HG03103 (cell line): ENCODE data around the gene LRRC25.

Source experiments
- ATAC-seq: cut with Tn5 transposase; IDR thresholded peaks from one replicate; pipeline ENCODE4 v1.9.1; 2021; ENCODE audit warnings: low read depth; ENCODE audit not compliant: unreplicated experiment

The LRRC25 gene

GRCh38 chr19:18436671-18437490, 39.5 kb upstream of the LRRC25 start:
- ATAC-seq = no peak

- ATAC-seq = no peak
These were observed 38.6 kb upstream of the LRRC25 start for GRCh38 chr19:18435842-18436670.

- ATAC-seq = no peak
These were observed 37.9 kb upstream of the LRRC25 start for GRCh38 chr19:18435178-18435841.

GRCh38 chr19:18434411-18435175, 37.2 kb upstream of the LRRC25 start:
- ATAC-seq = no peak

- no peak for ATAC-seq
These were observed 36.4 kb upstream of the LRRC25 start for GRCh38 chr19:18433735-18434398.

- ATAC-seq = no peak
These were observed 35.7 kb upstream of the LRRC25 start for GRCh38 chr19:18433015-18433691.

GRCh38 chr19:18432275-18433014, 35.0 kb upstream of the LRRC25 start:
- ATAC-seq = no peak

- no peak for ATAC-seq
These were observed 34.2 kb upstream of the LRRC25 start for GRCh38 chr19:18431351-18432197.

GRCh38 chr19:18430417-18431144, 33.2 kb upstream of the LRRC25 start:
- ATAC-seq = no peak

GRCh38 chr19:18429717-18430416, 32.4 kb upstream of the LRRC25 start:
- no peak for ATAC-seq

- ATAC-seq = peak; percentile 49
These were observed 31.6 kb upstream of the LRRC25 start for GRCh38 chr19:18428787-18429674.

GRCh38 chr19:18428173-18428786, 30.9 kb upstream of the LRRC25 start:
- no peak for ATAC-seq

- ATAC-seq = no peak
These were observed 30.3 kb upstream of the LRRC25 start for GRCh38 chr19:18427743-18428113.

GRCh38 chr19:18427080-18427742, 29.8 kb upstream of the LRRC25 start:
- no peak for ATAC-seq

GRCh38 chr19:18426416-18426767, 29.0 kb upstream of the LRRC25 start:
- no peak for ATAC-seq
